ENCODE measurements around the gene DDC.

The DDC gene

DNA sequence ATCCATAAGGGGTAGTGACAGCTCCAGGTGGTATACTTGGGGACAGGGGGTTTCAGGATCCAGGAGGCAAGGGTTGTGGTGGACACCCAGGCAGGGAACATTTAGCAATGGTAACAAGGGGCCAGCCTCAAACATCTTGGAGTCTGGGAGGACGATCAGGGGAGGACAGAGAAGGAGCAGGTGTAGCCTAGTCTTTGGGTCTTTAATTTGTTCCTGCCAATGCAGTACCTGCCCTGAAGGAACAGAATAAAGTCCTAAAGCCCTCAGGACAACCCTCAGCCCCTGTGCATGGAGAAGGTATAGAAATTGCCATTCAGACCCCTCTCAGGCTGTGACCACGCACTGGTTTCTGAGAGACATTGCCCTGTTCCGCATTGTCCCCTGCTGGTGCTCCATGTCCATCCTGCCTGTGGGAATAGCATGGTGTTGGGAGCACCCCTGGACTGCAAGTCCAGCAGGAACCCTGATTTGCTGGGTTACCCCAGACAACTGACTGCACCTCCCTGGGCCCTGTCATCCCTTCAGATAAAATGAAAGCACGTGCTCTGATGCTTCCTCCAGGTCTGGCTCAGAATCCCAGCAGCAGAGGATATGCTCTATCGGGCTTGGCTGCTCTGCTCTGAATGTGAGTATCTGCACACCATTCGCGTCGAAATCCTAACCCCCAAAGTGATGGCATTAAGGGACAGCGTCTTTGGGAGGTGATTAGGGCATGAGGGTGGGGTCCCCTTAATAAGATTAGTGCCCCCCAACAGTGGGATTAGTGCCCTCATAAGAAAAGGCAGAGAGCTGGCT is 24.2 kb downstream of the DDC start:
- H3K79me2 ChIP-seq (ENCODE audit: insufficient read depth, low read length): no peaks in the 10 kb centered on the region
- no peaks in the 10 kb centered on the region for H3K9me2 ChIP-seq (replicated peaks; ENCODE audit: low read depth, low read length)
- H3K27me3 ChIP-seq (ENCODE audit: insufficient read depth, low read length, poor library complexity, severe bottlenecking): no peaks in the 10 kb centered on the region
- no peak overlapping the region for H2AFZ ChIP-seq (ENCODE audit: low read length)
- H3K36me3 ChIP-seq (ENCODE audit: insufficient read depth, low read length): no peaks in the 10 kb centered on the region
- TF ChIP-seq, protein P1, sequence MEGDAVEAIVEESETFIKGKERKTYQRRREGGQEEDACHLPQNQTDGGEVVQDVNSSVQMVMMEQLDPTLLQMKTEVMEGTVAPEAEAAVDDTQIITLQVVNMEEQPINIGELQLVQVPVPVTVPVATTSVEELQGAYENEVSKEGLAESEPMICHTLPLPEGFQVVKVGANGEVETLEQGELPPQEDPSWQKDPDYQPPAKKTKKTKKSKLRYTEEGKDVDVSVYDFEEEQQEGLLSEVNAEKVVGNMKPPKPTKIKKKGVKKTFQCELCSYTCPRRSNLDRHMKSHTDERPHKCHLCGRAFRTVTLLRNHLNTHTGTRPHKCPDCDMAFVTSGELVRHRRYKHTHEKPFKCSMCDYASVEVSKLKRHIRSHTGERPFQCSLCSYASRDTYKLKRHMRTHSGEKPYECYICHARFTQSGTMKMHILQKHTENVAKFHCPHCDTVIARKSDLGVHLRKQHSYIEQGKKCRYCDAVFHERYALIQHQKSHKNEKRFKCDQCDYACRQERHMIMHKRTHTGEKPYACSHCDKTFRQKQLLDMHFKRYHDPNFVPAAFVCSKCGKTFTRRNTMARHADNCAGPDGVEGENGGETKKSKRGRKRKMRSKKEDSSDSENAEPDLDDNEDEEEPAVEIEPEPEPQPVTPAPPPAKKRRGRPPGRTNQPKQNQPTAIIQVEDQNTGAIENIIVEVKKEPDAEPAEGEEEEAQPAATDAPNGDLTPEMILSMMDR (conservative IDR thresholded peaks at IDR 0.05; ENCODE audit: low read length): no peak
- no peak for TF ChIP-seq EZH2phosphoT487 (IDR thresholded peaks at IDR 0.05; ENCODE audit: borderline replicate concordance)
- H3K4me1 ChIP-seq (ENCODE audit: insufficient read depth, low read length, poor library complexity, severe bottlenecking): no peaks in the 10 kb centered on the region
- H3K9me3 ChIP-seq (ENCODE audit: insufficient read depth, low read depth, low read length): no peaks in the 10 kb centered on the region
- H3F3A ChIP-seq (ENCODE audit: low read depth): no peaks in the 10 kb centered on the region
- no peaks in the 10 kb centered on the region for H4K20me1 ChIP-seq (ENCODE audit: insufficient read depth, low read length, poor library complexity, severe bottlenecking)
- no peak overlapping the region for H3K4me2 ChIP-seq (ENCODE audit: low read depth, low read length, poor library complexity, severe bottlenecking)
- no peak overlapping the region for H3K9ac ChIP-seq (ENCODE audit: low read depth, low read length, poor library complexity, severe bottlenecking)
- no peak overlapping the region for H3K4me3 ChIP-seq (ENCODE audit: low read length, poor library complexity, severe bottlenecking)

DNA sequence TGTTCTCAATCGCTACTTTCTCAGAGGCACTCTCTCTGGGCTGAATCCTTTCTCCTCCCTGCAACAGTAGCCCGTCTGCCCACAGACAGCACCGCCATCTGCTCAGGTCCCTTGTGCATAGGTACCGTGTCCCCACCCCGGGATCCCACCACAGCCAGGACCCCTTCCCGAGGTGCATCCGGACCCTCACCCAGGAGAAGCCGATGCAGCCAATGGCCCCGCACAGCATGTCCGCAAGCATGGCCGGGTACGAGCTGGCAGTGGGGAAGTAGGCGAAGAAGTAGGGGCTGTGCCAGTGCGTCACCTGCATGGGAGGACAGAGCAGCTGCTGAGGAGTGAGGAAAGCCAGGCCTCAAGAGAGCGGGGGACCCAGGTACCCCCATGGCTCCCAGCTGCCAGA is 25.5 kb downstream of the DDC start:
- Histone ChIP-seq H3K4me3 (ENCODE audit: low read length, poor library complexity, severe bottlenecking) (no peak overlapping the region), H3F3A (ENCODE audit: low read depth) (no peaks in the 10 kb centered on the region), H3K4me1 (ENCODE audit: insufficient read depth, low read length, poor library complexity, severe bottlenecking) (no peaks in the 10 kb centered on the region), H4K20me1 (ENCODE audit: insufficient read depth, low read length, poor library complexity, severe bottlenecking) (no peaks in the 10 kb centered on the region), H2AFZ (ENCODE audit: low read length) (no peak overlapping the region), H3K27me3 (ENCODE audit: insufficient read depth, low read length, poor library complexity, severe bottlenecking) (no peaks in the 10 kb centered on the region), H3K4me2 (ENCODE audit: low read depth, low read length, poor library complexity, severe bottlenecking) (no peak overlapping the region), H3K9ac (ENCODE audit: low read depth, low read length, poor library complexity, severe bottlenecking) (no peak overlapping the region), H3K9me2 (replicated peaks; ENCODE audit: low read depth, low read length) (no peaks in the 10 kb centered on the region), H3K79me2 (ENCODE audit: insufficient read depth, low read length) (no peaks in the 10 kb centered on the region), H3K9me3 (ENCODE audit: insufficient read depth, low read depth, low read length) (no peaks in the 10 kb centered on the region), H3K36me3 (ENCODE audit: insufficient read depth, low read length) (no peaks in the 10 kb centered on the region)
- no peak for TF ChIP-seq EZH2phosphoT487 (IDR thresholded peaks at IDR 0.05; ENCODE audit: borderline replicate concordance)
- TF ChIP-seq, protein P1 (conservative IDR thresholded peaks at IDR 0.05; ENCODE audit: low read length): no peak

DNA sequence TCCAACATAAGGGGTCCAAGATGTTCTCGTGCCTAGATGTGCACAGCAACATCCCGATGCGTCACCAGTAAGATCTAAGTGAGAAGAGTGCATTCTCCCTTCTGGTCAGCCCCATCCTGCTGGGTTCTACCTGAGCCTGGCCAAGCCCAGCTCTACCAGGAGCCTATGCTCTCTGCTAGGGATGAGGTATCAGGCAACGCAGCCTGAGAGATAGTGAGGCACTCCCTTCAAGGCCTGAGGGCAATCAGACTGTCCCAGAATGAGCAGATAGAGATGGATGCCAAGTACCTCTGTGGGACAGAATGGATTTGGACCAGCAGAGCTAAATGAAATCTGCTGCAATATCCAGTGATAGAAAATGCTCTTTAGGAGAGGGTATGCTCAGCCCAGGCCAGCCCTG is 26.7 kb downstream of the DDC start:
- TF ChIP-seq, protein P1 (conservative IDR thresholded peaks at IDR 0.05; ENCODE audit: low read length): no peak
- no peak for TF ChIP-seq EZH2phosphoT487 (IDR thresholded peaks at IDR 0.05; ENCODE audit: borderline replicate concordance)
- H4K20me1 ChIP-seq (ENCODE audit: insufficient read depth, low read length, poor library complexity, severe bottlenecking): no peaks in the 10 kb centered on the region
- no peak overlapping the region for H3K4me3 ChIP-seq (ENCODE audit: low read length, poor library complexity, severe bottlenecking)
- H3K9me3 ChIP-seq (ENCODE audit: insufficient read depth, low read depth, low read length): no peaks in the 10 kb centered on the region
- no peaks in the 10 kb centered on the region for H3K36me3 ChIP-seq (ENCODE audit: insufficient read depth, low read length)
- no peaks in the 10 kb centered on the region for H3K9me2 ChIP-seq (replicated peaks; ENCODE audit: low read depth, low read length)
- no peaks in the 10 kb centered on the region for H3K4me1 ChIP-seq (ENCODE audit: insufficient read depth, low read length, poor library complexity, severe bottlenecking)
- H3K79me2 ChIP-seq (ENCODE audit: insufficient read depth, low read length): no peaks in the 10 kb centered on the region
- H3K9ac ChIP-seq (ENCODE audit: low read depth, low read length, poor library complexity, severe bottlenecking): no peak overlapping the region
- H2AFZ ChIP-seq (ENCODE audit: low read length): no peak overlapping the region
- H3F3A ChIP-seq (ENCODE audit: low read depth): no peaks in the 10 kb centered on the region
- no peak overlapping the region for H3K4me2 ChIP-seq (ENCODE audit: low read depth, low read length, poor library complexity, severe bottlenecking)
- H3K27me3 ChIP-seq (ENCODE audit: insufficient read depth, low read length, poor library complexity, severe bottlenecking): no peaks in the 10 kb centered on the region

Data from Loucy (cell line).